ENCODE data around the gene LRRC37A. TPM values are rescaled to one million over a fixed set of nuclear protein-coding genes. Genes with fewer than 3 reads are reported as not detected.
"Not testable (repeated sequence)": the region's sequence is repeated elsewhere in the genome, so short reads cannot be mapped to it uniquely, and the experiment has no call there.

The LRRC37A gene
- total RNA-seq (2021) (0.69 to 0.83 TPM (median 0.78 TPM) in 3 replicates), Bru-seq, nascent RNA (percentile 29 among the genes with signal in this experiment)
- long read RNA-seq, experiment 1, result 0 reads
- long read RNA-seq, experiment 2, partial matches to known transcripts, result 2 of 2 reads
- long read RNA-seq, experiment 2, other reads (novel, unspliced or antisense), result 0 of 2 reads
- long read RNA-seq, experiment 3, partial matches to known transcripts, result 0 of 1 reads
- long read RNA-seq, experiment 3, other reads (novel, unspliced or antisense), result 1 of 1 reads

DNA sequence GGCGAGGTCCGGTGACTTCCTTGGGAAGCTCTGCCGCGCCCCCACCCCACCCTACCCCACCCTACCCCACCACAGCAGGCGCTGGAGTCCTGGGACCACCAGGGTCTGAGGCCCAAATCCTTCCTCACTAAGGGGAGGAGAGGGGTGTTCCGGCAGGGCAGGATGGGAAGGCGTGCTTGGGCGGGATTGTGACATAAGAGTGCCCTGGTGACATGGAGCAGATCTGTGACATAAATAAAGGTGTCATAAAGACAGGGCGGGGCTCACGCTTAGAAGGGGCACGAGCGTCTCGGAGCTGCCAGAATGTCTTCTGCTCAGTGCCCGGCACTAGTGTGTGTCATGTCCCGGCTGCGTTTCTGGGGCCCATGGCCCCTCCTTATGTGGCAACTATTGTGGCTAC is at the start of gene LRRC37A:
Gene LRRC37A, plus strand, starts transcription at position 301 of the 400 bp plus-strand sequence. Its CDS starts 3 bp downstream, at position 304.
- H3K27me3 Mint-ChIP-seq (ENCODE audit: low read depth); H3K4me1 Mint-ChIP-seq; POLR2A ChIA-PET; H3K27ac Mint-ChIP-seq; CTCF ChIA-PET; H3K36me3 Mint-ChIP-seq; ATAC-seq; DNase-seq (ENCODE audit: low spot score); H3K4me3 Mint-ChIP-seq; H3K9me3 Mint-ChIP-seq: not testable (repeated sequence)

- H3K4me3 Mint-ChIP-seq; POLR2A ChIA-PET; ATAC-seq; DNase-seq (ENCODE audit: low spot score); H3K27ac Mint-ChIP-seq; H3K27me3 Mint-ChIP-seq (ENCODE audit: low read depth); H3K4me1 Mint-ChIP-seq; CTCF ChIA-PET; H3K9me3 Mint-ChIP-seq; H3K36me3 Mint-ChIP-seq: not testable (repeated sequence)
Observed at GRCh38 chr17:46249153-46249552, 45.8 kb upstream of the LRRC37A start.

DNA sequence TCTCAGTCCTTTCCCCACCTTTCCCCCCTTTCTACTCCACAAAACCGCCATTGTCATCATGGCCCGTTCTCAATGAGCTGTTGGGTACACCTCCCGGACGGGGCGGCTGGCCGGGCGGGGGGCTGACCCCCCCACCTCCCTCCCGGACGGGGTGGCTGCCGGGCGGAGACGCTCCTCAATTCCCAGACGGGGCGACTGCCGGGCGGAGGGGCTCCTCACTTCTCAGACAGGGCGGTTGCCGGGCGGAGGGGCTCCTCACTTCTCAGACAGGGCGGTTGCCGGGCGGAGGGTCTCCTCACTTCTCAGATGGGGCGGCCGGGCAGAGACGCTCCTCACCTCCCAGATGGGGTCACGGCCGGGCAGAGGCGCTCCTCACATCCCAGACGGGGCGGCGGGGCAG is 42.1 kb upstream of the LRRC37A start:
- H3K36me3 Mint-ChIP-seq; ATAC-seq; DNase-seq (ENCODE audit: low spot score); H3K9me3 Mint-ChIP-seq; H3K27me3 Mint-ChIP-seq (ENCODE audit: low read depth); H3K4me3 Mint-ChIP-seq; H3K27ac Mint-ChIP-seq; CTCF ChIA-PET; POLR2A ChIA-PET; H3K4me1 Mint-ChIP-seq: not testable (repeated sequence)

- TF ChIP-seq, protein P1, sequence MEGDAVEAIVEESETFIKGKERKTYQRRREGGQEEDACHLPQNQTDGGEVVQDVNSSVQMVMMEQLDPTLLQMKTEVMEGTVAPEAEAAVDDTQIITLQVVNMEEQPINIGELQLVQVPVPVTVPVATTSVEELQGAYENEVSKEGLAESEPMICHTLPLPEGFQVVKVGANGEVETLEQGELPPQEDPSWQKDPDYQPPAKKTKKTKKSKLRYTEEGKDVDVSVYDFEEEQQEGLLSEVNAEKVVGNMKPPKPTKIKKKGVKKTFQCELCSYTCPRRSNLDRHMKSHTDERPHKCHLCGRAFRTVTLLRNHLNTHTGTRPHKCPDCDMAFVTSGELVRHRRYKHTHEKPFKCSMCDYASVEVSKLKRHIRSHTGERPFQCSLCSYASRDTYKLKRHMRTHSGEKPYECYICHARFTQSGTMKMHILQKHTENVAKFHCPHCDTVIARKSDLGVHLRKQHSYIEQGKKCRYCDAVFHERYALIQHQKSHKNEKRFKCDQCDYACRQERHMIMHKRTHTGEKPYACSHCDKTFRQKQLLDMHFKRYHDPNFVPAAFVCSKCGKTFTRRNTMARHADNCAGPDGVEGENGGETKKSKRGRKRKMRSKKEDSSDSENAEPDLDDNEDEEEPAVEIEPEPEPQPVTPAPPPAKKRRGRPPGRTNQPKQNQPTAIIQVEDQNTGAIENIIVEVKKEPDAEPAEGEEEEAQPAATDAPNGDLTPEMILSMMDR (IDR thresholded peaks at IDR 0.05), result peak; percentile 73
- peak; percentile 67 for DNase-seq (ENCODE audit: low spot score)
- CTCF ChIA-PET, result not testable (repeated sequence)
Observed at GRCh38 chr17:46253722-46254121, 41.2 kb upstream of the LRRC37A start.

GRCh38 chr17:46254215-46254614 is 40.7 kb upstream of the LRRC37A start:
- H3K27me3 Mint-ChIP-seq (ENCODE audit: low read depth), result peaks cover 12% of the 10 kb centered on the region; the same call in 1 of the 2 replicates
- CTCF ChIA-PET; H3K4me3 Mint-ChIP-seq; H3K27ac Mint-ChIP-seq; ATAC-seq; DNase-seq (ENCODE audit: low spot score); POLR2A ChIA-PET; H3K9me3 Mint-ChIP-seq; H3K4me1 Mint-ChIP-seq; H3K36me3 Mint-ChIP-seq: not testable (repeated sequence)

More at GRCh38 chr17:46253722-46254121, 41.2 kb upstream of the LRRC37A start:
- H3K36me3 Mint-ChIP-seq; H3K9me3 Mint-ChIP-seq; H3K4me1 Mint-ChIP-seq; H3K27me3 Mint-ChIP-seq (ENCODE audit: low read depth); POLR2A ChIA-PET; H3K4me3 Mint-ChIP-seq; H3K27ac Mint-ChIP-seq: not testable (repeated sequence)
- ATAC-seq, result peak; percentile 91

DNA sequence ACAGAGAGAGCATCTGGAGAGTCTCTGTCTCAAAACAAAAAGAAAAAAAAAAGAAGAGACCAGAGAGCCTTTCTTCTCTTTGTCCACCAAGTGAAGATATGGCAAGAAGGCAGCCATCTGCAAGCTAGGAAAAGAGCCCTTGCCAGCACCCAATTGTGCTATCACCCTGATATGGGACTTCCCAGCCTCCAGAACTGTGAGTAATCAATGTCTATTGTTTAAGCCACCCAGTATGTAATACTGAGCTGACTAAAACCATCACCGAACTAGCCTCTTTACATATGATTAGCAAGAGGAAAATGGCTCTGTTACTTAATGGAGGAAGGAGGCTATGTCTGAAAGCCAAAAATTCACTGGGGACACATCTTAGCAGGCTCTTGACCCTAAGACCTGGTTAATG is 38.6 kb upstream of the LRRC37A start:
- H3K4me1 Mint-ChIP-seq; DNase-seq (ENCODE audit: low spot score); POLR2A ChIA-PET; H3K4me3 Mint-ChIP-seq; H3K9me3 Mint-ChIP-seq; ATAC-seq; H3K36me3 Mint-ChIP-seq; H3K27ac Mint-ChIP-seq: not testable (repeated sequence)
- H3K27me3 Mint-ChIP-seq (ENCODE audit: low read depth), result peaks cover 25% of the 10 kb centered on the region
- CTCF ChIA-PET, result interaction anchor here (0.7 to 1.1 kb wide), 2 partner anchors 63 to 670 kb away, joined by 3 read pairs; partner anchors contain the start of gene KANSL1

DNA sequence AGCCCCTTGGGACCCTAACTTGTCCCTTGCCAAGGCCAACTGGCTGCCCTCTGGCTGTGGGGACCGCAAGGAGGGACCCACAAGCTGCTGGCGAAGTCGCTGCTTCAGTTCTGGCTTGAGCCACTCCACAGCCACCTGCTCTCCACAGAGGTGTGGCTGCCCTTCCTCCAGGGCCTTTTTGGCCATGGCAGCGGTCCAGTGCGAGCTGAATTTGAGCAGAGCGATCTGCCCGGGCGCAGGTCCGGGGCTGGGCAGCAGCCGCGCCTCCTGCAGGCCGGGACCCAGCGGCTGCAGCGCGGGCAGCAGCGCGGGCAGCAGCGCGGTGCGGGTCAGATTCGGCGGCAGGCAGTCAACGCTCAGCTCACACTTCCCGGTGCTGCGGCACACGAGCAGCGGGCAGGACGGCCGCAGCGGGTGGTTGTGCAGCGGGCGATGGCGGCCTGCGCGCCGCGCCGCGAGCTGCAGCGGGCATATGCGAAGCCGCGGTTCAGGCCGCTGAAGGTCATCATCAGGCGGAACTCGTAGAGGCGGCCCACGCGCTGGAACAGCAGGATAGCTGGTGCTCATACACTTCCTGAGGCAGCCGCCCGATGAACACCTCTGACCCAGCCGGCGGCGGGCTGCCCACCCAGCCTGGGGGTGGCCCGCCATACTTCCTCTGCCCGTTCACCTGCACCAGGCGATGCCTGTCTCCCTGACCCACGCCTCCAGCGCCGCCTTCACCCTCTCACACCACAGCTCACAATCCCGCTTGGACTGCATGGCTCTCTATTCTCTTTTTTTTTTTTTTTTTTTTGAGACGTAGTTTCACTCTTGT is 34.9 kb upstream of the LRRC37A start:
- DNase-seq (ENCODE audit: low spot score) (peak; percentile 29), ATAC-seq (peak; percentile 84)
- Mint-ChIP-seq H3K27me3 (ENCODE audit: low read depth) (peaks cover 46% of the 10 kb centered on the region), H3K4me3 (peak overlapping the region; percentile 71)
- H3K27ac Mint-ChIP-seq, H3K9me3 Mint-ChIP-seq, H3K4me1 Mint-ChIP-seq, H3K36me3 Mint-ChIP-seq: not testable (repeated sequence)
- CTCF ChIA-PET, result interaction anchor here (0.6 to 1.4 kb wide), 3 partner anchors 27 to 1109 kb away, joined by 3 to 9 read pairs (median 3); no protein-coding TSS in a partner anchor
- TF ChIP-seq, protein P2, sequence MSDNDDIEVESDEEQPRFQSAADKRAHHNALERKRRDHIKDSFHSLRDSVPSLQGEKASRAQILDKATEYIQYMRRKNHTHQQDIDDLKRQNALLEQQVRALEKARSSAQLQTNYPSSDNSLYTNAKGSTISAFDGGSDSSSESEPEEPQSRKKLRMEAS (CRISPR knock-in tag; IDR thresholded peaks at IDR 0.05), result peak; percentile 43; the same call in 1 of the 2 replicates
- POLR2A ChIA-PET, result interaction anchor here (1.0 kb wide), 1 partner anchor 674 kb away, joined by 3 read pairs; no protein-coding TSS in a partner anchor

Data from WTC11 (cell line).